Fibroblast of skin of right quadriceps (primary cell): ENCODE data around the gene OR4D11.

Experiments
- DNase-seq: peaks from one replicate; pipeline ENCODE4 v3.0.0-alpha.2; 2013

The OR4D11 gene

GRCh38 chr11:59550368-59550841, 47.0 kb downstream of the OR4D11 start:
- DNase-seq = peak; percentile 97

DNA sequence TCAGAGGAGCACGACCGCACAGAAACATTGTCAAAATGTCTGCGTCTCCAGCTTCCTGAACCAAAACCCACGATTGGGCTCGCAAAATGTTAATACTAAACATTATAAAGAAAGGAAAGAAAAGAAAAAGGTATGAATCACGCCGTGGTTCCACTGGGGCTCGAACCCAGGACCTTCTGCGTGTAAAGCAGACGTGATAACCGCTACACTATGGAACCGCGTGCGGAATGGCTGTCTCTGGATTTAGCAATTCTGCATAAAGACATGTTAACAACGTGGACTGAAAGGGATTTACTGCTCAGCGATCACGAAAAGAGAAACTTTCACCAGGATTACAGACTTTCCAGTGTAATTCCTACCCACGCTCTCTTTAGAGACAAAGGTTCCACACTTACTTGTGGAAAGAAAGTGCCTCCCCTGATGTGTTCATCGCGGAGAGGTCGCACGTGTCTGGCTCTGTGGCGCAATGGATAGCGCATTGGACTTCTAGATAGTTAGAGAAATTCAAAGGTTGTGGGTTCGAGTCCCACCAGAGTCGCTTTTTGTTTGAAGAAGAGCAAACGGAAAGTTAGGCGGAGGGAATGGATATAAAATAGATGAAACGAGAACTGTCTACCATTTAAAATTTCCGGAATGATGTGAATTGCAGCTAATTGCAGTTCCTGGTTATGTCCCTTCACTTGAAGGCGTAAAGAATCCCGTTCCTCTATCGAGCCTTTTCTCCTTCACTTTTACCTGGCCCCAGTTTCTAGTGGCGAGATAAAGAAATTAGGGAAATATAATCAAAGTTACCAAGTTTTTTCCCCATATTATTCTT, 47.7 kb downstream of the OR4D11 start:
- DNase-seq = peak; percentile 95

GRCh38 chr11:59551659-59552521, 48.5 kb downstream of the OR4D11 start:
- DNase-seq = peak; percentile 84

- DNase-seq = no peak
Observed at GRCh38 chr11:59552844-59553243, 49.5 kb downstream of the OR4D11 start.

DNA sequence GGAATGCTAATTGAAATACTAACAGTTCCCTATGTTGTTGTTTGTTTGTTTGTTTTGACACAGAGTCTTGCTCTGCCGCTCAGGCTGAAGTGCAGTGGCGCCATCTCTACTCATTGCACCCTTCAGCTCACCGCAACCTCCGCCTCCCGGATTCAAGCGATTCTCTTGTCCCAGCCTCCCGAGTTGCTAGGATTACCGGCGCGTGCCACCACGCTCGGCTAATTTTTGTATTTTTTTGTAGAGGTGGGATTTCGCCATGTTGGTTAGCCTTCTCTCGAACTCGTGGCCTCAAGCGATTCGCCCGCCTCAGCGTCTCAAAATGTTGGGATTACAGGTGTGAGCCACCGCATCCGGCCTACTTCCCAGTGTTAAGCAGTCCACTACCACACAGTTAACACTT, 49.9 kb downstream of the OR4D11 start:
- no peak for DNase-seq
